ENCODE data around the gene DHCR24.

DHCR24 gene

GRCh38 chr1:54842963-54843362 is 44.0 kb downstream of the DHCR24 start:
- DNase-seq: no peak

GRCh38 chr1:54842206-54842915 is 44.6 kb downstream of the DHCR24 start:
- no peak for DNase-seq

- DNase-seq: no peak
These were observed 47.2 kb downstream of the DHCR24 start for GRCh38 chr1:54839824-54840223.

- DNase-seq: no peak
These were observed 48.3 kb downstream of the DHCR24 start for GRCh38 chr1:54838565-54839180.

GRCh38 chr1:54837002-54837853 is 49.8 kb downstream of the DHCR24 start:
- no peak for DNase-seq

GRCh38 chr1:54836594-54836993 is 50.4 kb downstream of the DHCR24 start:
- no peak for DNase-seq

GRCh38 chr1:54835970-54836369 is 51.0 kb downstream of the DHCR24 start:
- no peak for DNase-seq

GRCh38 chr1:54835131-54835898 is 51.7 kb downstream of the DHCR24 start:
- no peak for DNase-seq

GRCh38 chr1:54834007-54834541 is 52.9 kb downstream of the DHCR24 start:
- no peak for DNase-seq

GRCh38 chr1:54833121-54833520 is 53.9 kb downstream of the DHCR24 start:
- DNase-seq: no peak

- no peak for DNase-seq
These were observed 60.7 kb downstream of the DHCR24 start for GRCh38 chr1:54826226-54826816.

GRCh38 chr1:54825696-54826095 is 61.3 kb downstream of the DHCR24 start:
- DNase-seq: no peak

- no peak for DNase-seq
These were observed 63.3 kb downstream of the DHCR24 start for GRCh38 chr1:54823670-54824069.

GRCh38 chr1:54819733-54820132 is 67.3 kb downstream of the DHCR24 start:
- no peak for DNase-seq

GRCh38 chr1:54819195-54819536 is 67.8 kb downstream of the DHCR24 start:
- no peak for DNase-seq

- DNase-seq: no peak
These were observed 68.4 kb downstream of the DHCR24 start for GRCh38 chr1:54818461-54819194.

- no peak for DNase-seq
These were observed 70.0 kb downstream of the DHCR24 start for GRCh38 chr1:54816951-54817350.

- no peak for DNase-seq
These were observed 70.9 kb downstream of the DHCR24 start for GRCh38 chr1:54816130-54816529.

- no peak for DNase-seq
These were observed 71.7 kb downstream of the DHCR24 start for GRCh38 chr1:54815086-54815876.

- no peak for DNase-seq
These were observed 72.4 kb downstream of the DHCR24 start for GRCh38 chr1:54814571-54814970.

GRCh38 chr1:54814126-54814498 is 72.9 kb downstream of the DHCR24 start:
- no peak for DNase-seq

All from right forelimb (tissue), 1 donor.